Fibroblast of pulmonary artery (primary cell): ENCODE data around the gene TNK2.
"Not testable (repeated sequence)": the region's sequence is repeated elsewhere in the genome, so short reads cannot be mapped to it uniquely, and the experiment has no call there.

Source experiments
- DNase-seq: peaks from one replicate; pipeline ENCODE4 v3.0.0-alpha.2; 2010; ENCODE audit warnings: low read depth
- H3K4me3 ChIP-seq: replicated peaks from 2 replicates; pipeline ENCODE4 v1.5.1; 2011; ENCODE audit warnings: low read depth, mild to moderate bottlenecking, control low read depth, low read length, moderate library complexity
- CTCF ChIP-seq: IDR thresholded peaks from 2 replicates; pipeline ENCODE4 v1.5.1; 2011; ENCODE audit warnings: mild to moderate bottlenecking, control low read depth, low read length, inconsistent platforms; ENCODE audit errors: missing control alignments

TNK2 gene

GRCh38 chr3:195868866-195869412, 39.4 kb downstream of the TNK2 start:
- no peak overlapping the region for H3K4me3 ChIP-seq
- no peak for DNase-seq
- TF ChIP-seq CTCF: no peak

DNA sequence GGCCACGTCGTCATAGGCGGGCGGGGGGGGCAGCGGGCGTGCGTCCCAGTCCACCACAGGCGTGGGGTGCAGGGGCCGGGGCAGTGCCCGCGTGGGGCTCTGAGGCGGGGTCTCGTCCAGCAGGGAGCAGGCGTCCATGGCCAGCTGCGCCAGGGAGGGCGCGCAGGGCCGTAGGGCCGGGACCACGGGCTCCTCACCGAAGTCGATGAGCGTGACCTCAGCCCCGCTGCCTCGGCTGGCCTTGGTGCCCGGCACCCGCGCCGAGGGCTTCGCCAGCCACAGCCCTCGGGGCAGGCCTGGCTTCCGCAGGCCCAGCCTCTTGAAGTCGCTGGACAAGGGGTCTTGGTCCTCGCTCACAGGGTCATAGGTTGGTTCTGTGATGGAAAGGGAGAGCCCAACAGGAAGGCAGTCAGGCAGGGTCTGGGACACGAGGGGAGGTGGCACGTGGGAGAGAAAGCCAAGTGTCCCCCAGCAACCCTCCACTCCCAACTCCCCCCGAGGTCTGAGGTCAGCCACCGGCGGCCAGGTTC, 40.0 kb downstream of the TNK2 start:
- H3K4me3 ChIP-seq: no peak overlapping the region
- TF ChIP-seq CTCF: no peak
- DNase-seq: no peak

- DNase-seq: no peak
- TF ChIP-seq CTCF: no peak
- no peak overlapping the region for H3K4me3 ChIP-seq
Observed at GRCh38 chr3:195867631-195868335, 40.6 kb downstream of the TNK2 start.

- TF ChIP-seq CTCF: no peak
- no peak overlapping the region for H3K4me3 ChIP-seq
Observed at GRCh38 chr3:195866686-195867511, 41.5 kb downstream of the TNK2 start.

GRCh38 chr3:195865752-195866151, 42.6 kb downstream of the TNK2 start:
- no peak for DNase-seq
- H3K4me3 ChIP-seq: no peak overlapping the region
- no peak for TF ChIP-seq CTCF

More at GRCh38 chr3:195866686-195867511, 41.5 kb downstream of the TNK2 start:
- no peak for DNase-seq

DNA sequence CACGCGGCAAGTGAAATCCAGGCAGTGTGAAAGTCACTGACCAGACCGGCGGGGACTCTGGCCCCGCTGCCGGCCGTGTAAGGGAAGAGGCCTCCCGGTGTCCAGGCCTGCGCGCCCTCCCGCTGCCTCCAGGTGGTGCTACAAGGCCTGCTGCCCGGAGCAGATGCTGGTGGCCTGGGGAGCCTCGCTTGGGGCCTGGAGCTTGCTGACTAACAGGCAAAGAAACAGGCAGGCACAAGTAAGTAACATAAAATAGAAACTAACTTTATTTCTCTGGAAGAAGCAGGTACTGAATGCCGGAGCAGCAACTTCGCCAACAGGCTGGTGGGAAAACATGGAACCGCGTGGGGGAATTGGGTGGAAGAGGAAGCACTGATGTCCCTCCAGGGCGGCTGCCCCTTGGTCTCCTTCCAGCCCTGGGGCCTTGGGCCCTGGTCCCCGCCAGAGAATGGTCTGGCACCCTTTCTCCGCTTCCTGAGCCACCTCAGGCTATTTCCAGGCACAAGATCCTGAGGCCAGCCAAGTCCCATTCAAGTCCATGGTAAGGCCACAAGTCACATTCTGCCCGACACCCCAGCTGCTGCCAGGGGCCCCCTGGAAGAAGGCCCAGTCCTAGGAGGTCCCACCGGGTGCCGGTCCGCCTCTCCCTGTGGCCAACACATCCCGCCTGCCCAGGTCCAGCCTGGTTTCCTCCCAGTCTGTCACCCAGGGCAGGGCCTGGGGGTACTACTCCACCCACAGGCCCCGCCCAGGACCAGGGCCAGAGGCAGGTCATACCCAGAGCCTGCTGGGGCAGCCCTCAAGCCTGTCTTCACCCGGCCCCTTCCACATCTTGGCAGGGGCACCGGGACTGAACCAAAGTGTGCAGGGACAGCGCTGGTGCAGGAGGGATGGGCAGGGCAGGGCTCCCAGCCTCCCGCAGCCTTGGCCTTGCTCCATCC, 45.0 kb downstream of the TNK2 start:
- TF ChIP-seq CTCF: peak; percentile 95
- no peak overlapping the region for H3K4me3 ChIP-seq
- DNase-seq: peak; percentile 92

- H3K4me3 ChIP-seq, DNase-seq: not testable (repeated sequence)
Observed at GRCh38 chr3:195862318-195862717, 46.0 kb downstream of the TNK2 start.
